Endothelial cell of umbilical vein (primary cell): ENCODE results near the gene UBA5. TPM values are rescaled to one million over a fixed set of nuclear protein-coding genes. Genes with fewer than 3 reads are reported as not detected.

Source experiments
- BruUV-seq: library from RNA; stranded (reverse); fragments of 400-500 nt; replicated peaks from 2 replicates; lab custom pipeline; 2021; lab: Mats Ljungman, UMichigan
- CTCF ChIA-PET: fragments of 300-600, 350-600 bp; sonication (Branson Sonifier 250); formaldehyde crosslinking; loops from one replicate; lab custom pipeline; 2021; ENCODE audit warnings: antibody characterized with exemption, inconsistent platforms; lab: Charles Lee
- POLR2A ChIA-PET: fragments of 300-600, 350-600 bp; sonication (Branson Sonifier 250); formaldehyde crosslinking; loops from one replicate; lab custom pipeline; 2021; ENCODE audit warnings: antibody characterized with exemption, inconsistent platforms; lab: Charles Lee
- DNase-seq: peaks from one replicate; pipeline ENCODE4 v3.0.0-alpha.2; 2011; ENCODE audit warnings: low read depth, low spot score
- FAIRE-seq: peaks from 2 replicates; lab custom pipeline; 2011; peaks lifted over from hg19 to GRCh38; lab: Jason Lieb, UNC
- H2AFZ ChIP-seq: 2 replicates; pipeline ENCODE4 v1.6.0; 2012; ENCODE audit warnings: low read depth, low read length, control low read depth, inconsistent platforms
- H3K27ac ChIP-seq: 2 replicates; pipeline ENCODE4 v1.5.1; 2011; ENCODE audit warnings: low read depth, mild to moderate bottlenecking, control low read depth, low read length, moderate library complexity; ENCODE audit not compliant: insufficient read depth
- H3K27me3 ChIP-seq, 2 experiments: 2 replicates each; pipeline versions ENCODE4 v1.6.0 to v1.6.1; 2011; ENCODE audit warnings: low read length in 2 of 2, mixed read lengths in 1 of 2; ENCODE audit not compliant: control insufficient read depth in 2 of 2, insufficient read depth in 2 of 2
- H3K36me3 ChIP-seq, 2 experiments: 2 replicates in 1 of 2; 3 replicates in 1 of 2; pipeline ENCODE4 v1.5.1; 2011; ENCODE audit warnings: low read length in 2 of 2, mild to moderate bottlenecking in 1 of 2, moderate library complexity in 1 of 2; ENCODE audit not compliant: control insufficient read depth in 2 of 2, insufficient read depth in 2 of 2; ENCODE audit errors: extremely low read depth in 1 of 2
- H3K4me1 ChIP-seq: 3 replicates; pipeline ENCODE4 v1.5.1; 2011; ENCODE audit warnings: mild to moderate bottlenecking, low read length; ENCODE audit not compliant: control insufficient read depth, insufficient read depth; ENCODE audit errors: extremely low read depth
- H3K4me2 ChIP-seq: 2 replicates; pipeline ENCODE4 v1.6.1; 2011; ENCODE audit warnings: low read length, control low read depth, mixed read lengths; ENCODE audit not compliant: insufficient read depth
- H3K4me3 ChIP-seq, 3 experiments: fragments of 200-600 bp in 1 of 3; sonication (generic), shearing (Covaris generic) in 1 of 3; replicated peaks in 1 of 3; 2 replicates each; pipeline ENCODE4 v1.5.1; 2011 to 2016; ENCODE audit warnings: control low read depth in 3 of 3, low read length in 3 of 3, mild to moderate bottlenecking in 2 of 3, inconsistent platforms in 1 of 3, low read depth in 1 of 3, moderate library complexity in 1 of 3; ENCODE audit not compliant: insufficient read depth in 1 of 3
- H3K79me2 ChIP-seq: 2 replicates; pipeline ENCODE4 v1.6.0; 2012; ENCODE audit warnings: low read length, inconsistent platforms; ENCODE audit not compliant: control insufficient read depth, insufficient read depth
- H3K9ac ChIP-seq: replicated peaks from 2 replicates; pipeline ENCODE3; 2011; ENCODE audit warnings: low read length, control low read depth; ENCODE audit not compliant: insufficient read depth; ENCODE audit errors: extremely low read depth
- H3K9me1 ChIP-seq: replicated peaks from 3 replicates; pipeline ENCODE4 v1.6.0; 2011; ENCODE audit warnings: mild to moderate bottlenecking, low read length; ENCODE audit not compliant: control insufficient read depth, insufficient read depth; ENCODE audit errors: extremely low read depth
- H3K9me3 ChIP-seq: replicated peaks from 2 replicates; pipeline ENCODE4 v1.5.1; 2012; ENCODE audit warnings: low read length, inconsistent platforms; ENCODE audit not compliant: control insufficient read depth, insufficient read depth
- H4K20me1 ChIP-seq: replicated peaks from 2 replicates; pipeline ENCODE3; 2011; ENCODE audit warnings: mild to moderate bottlenecking, low read length; ENCODE audit not compliant: control insufficient read depth, insufficient read depth; ENCODE audit errors: extremely low read depth
- CTCF ChIP-seq, 2 donors: IDR thresholded peaks; 1 replicate in 1 of 2; 2 replicates in 1 of 2; pipeline ENCODE4 v1.5.1; 2011; ENCODE audit warnings: low read length in 2 of 2, mild to moderate bottlenecking in 2 of 2, moderate library complexity in 2 of 2, control low read depth in 1 of 2, inconsistent platforms in 1 of 2, low read depth in 1 of 2; ENCODE audit not compliant: insufficient read depth in 1 of 2; ENCODE audit errors: extremely low read depth in 1 of 2
- EZH2 ChIP-seq: IDR thresholded peaks from 2 replicates; pipeline ENCODE4 v1.6.1; 2012; ENCODE audit warnings: borderline replicate concordance, low read depth, mild to moderate bottlenecking, moderate library complexity, low read length, inconsistent platforms; ENCODE audit not compliant: severe bottlenecking
- FOS ChIP-seq: IDR thresholded peaks from 2 replicates; pipeline ENCODE4 v1.6.1; 2011; ENCODE audit warnings: mild to moderate bottlenecking, low read length, moderate library complexity, borderline replicate concordance; ENCODE audit not compliant: insufficient read depth
- GATA2 ChIP-seq: IDR thresholded peaks from 2 replicates; pipeline ENCODE4 v1.7.0; 2011; ENCODE audit warnings: low read depth, mild to moderate bottlenecking, moderate library complexity, mixed read lengths, low read length; ENCODE audit not compliant: insufficient read length, insufficient read depth
- JUN ChIP-seq: IDR thresholded peaks from 2 replicates; pipeline ENCODE4 v1.6.1; 2011; ENCODE audit warnings: borderline replicate concordance, low read depth; ENCODE audit not compliant: insufficient read length, insufficient read depth
- MYC ChIP-seq: IDR thresholded peaks from one replicate; pipeline ENCODE4 v1.6.1; 2011; ENCODE audit warnings: mild to moderate bottlenecking, low read depth, low read length
- POLR2A ChIP-seq: IDR thresholded peaks from 2 replicates; pipeline ENCODE4 v1.6.1; 2012; ENCODE audit warnings: low read depth, mild to moderate bottlenecking, control low read depth, low read length
- POLR2AphosphoS5 ChIP-seq: IDR thresholded peaks from 2 replicates; pipeline ENCODE4 v1.6.1; 2012; ENCODE audit warnings: low read depth, mild to moderate bottlenecking, control low read depth, low read length, moderate library complexity; ENCODE audit not compliant: insufficient read depth
- dilution Hi-C: fragments of 300-500 bp; cut with MboI; formaldehyde crosslinking; loops from one replicate; pipeline ENCODE4 v1.15.0; 2019; ENCODE audit warnings: low sequenced_read_pairs; ENCODE audit not compliant: extremely low pct_ligation_motif_present
- intact Hi-C: fragments of 100-400 bp; cut with micrococcal nuclease; formaldehyde crosslinking; loops from one replicate; pipeline ENCODE4 v1.10.0; 2022
- polyA plus RNA-seq, 4 experiments: library from polyadenylated mRNA; depleted of rRNA in 3 of 4; stranded (reverse) in 3 of 4; unstranded in 1 of 4; fragments of >200 nt; gene quantifications; 2 replicates each; pipeline versions ENCODE4 v1.2.1 to v1.2.3, GENCODE V29; 2011 to 2012; ENCODE audit warnings: missing spikeins in 1 of 4
- total RNA-seq: library from RNA; stranded (reverse); gene quantifications from 2 replicates; pipeline ENCODE4 v1.2.3, GENCODE V29; 2021
- TF ChIP-seq, protein P1 (sequence below): IDR thresholded peaks from 2 replicates; pipeline ENCODE4 v1.6.1; 2011; ENCODE audit not compliant: insufficient read depth, insufficient read length

Gene UBA5
- total and polyA plus RNA-seq, 2 donors (not counting 3 experiments of a cell fraction or from before 2014, with no cell fraction given), result 19.7 to 38.1 TPM

DNA sequence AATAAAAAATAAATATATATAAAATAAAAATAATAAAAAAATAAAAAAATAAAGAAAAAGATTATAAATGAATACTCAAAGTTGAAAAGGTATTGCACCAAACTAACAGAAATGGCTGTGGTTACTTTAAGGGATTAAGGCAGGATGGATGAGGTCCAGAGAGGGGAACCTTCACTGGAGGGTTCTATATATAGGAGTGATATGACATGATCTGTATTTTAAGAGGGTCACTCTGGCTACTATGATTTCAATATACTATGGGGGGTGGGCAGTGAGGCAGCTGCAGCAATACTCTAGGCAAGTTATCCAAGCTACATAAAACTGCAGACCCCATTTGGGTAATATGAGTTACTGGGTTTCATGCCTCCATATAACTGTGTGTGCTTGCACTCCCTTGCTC is 25.1 kb upstream of the UBA5 start:
- no peak overlapping the region for H2AFZ ChIP-seq
- no peaks in the 10 kb centered on the region for H3K79me2 ChIP-seq
- H3K4me2 ChIP-seq, result no peak overlapping the region
- H3K4me3 ChIP-seq, result no peak overlapping the region
- FAIRE-seq, result no peak
- dilution Hi-C loops, result loop anchor here (25.0 kb wide), 1 partner anchor 98 kb away; no protein-coding TSS in a partner anchor
- POLR2A ChIA-PET, result no interaction called here
- no peak overlapping the region for H3K27ac ChIP-seq
- H3K9me1 ChIP-seq, result no peaks in the 10 kb centered on the region
- no peaks in the 10 kb centered on the region for H3K27me3 ChIP-seq
- intact Hi-C loops, result no loop called here
- H3K4me1 ChIP-seq, result peaks cover 22% of the 10 kb centered on the region
- BruUV-seq, result no TSS peak
- no peak overlapping the region for H3K9ac ChIP-seq
- CTCF ChIA-PET, result interaction anchor here (0.7 to 2.1 kb wide), 3 partner anchors 12 to 99 kb away, joined by 3 to 17 read pairs (median 3); no protein-coding TSS in a partner anchor
- TF ChIP-seq POLR2AphosphoS5 (no peak), CTCF (IDR thresholded peaks at IDR 0.05; ENCODE audit: extremely low read depth in 1 of 2, insufficient read depth in 1 of 2, low read depth in 1 of 2, low read length in 2 of 2) (no peak), POLR2A (no peak), EZH2 (no peak), JUN (no peak), FOS (no peak), GATA2 (no peak), MYC (no peak)
- TF ChIP-seq, protein P1, sequence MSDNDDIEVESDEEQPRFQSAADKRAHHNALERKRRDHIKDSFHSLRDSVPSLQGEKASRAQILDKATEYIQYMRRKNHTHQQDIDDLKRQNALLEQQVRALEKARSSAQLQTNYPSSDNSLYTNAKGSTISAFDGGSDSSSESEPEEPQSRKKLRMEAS, result no peak
- peaks cover 0 to 2% of the 10 kb centered on the region in 2 experiments for H3K36me3 ChIP-seq
- DNase-seq, result no peak
- H3K9me3 ChIP-seq, result no peaks in the 10 kb centered on the region
- H4K20me1 ChIP-seq, result no peaks in the 10 kb centered on the region
